ENCODE data around the gene RAB11FIP2.

Gene RAB11FIP2

GRCh38 chr10:118035354-118036005 lies 11.3 kb downstream of the RAB11FIP2 start:
- Histone ChIP-seq H3K27ac (no peak overlapping the region), H3K4me3 (no peak overlapping the region)

GRCh38 chr10:118034791-118035261 lies 11.9 kb downstream of the RAB11FIP2 start:
- no peak overlapping the region for H3K27ac ChIP-seq
- H3K4me3 ChIP-seq = no peak overlapping the region

GRCh38 chr10:118033905-118034304 lies 12.8 kb downstream of the RAB11FIP2 start:
- no peak overlapping the region for H3K27ac ChIP-seq
- no peak overlapping the region for H3K4me3 ChIP-seq

- H3K27ac ChIP-seq = no peak overlapping the region
- H3K4me3 ChIP-seq = no peak overlapping the region
These were observed 14.2 kb downstream of the RAB11FIP2 start for GRCh38 chr10:118032564-118032963.

- H3K4me3 ChIP-seq = no peak overlapping the region
- H3K27ac ChIP-seq = no peak overlapping the region
These were observed 15.2 kb downstream of the RAB11FIP2 start for GRCh38 chr10:118031351-118032075.

- no peak overlapping the region for H3K4me3 ChIP-seq
- no peak overlapping the region for H3K27ac ChIP-seq
These were observed 18.1 kb downstream of the RAB11FIP2 start for GRCh38 chr10:118028619-118029018.

- Histone ChIP-seq H3K27ac (no peak overlapping the region), H3K4me3 (no peak overlapping the region)
These were observed 19.3 kb downstream of the RAB11FIP2 start for GRCh38 chr10:118027397-118027796.

GRCh38 chr10:118026936-118027335 lies 19.8 kb downstream of the RAB11FIP2 start:
- Histone ChIP-seq H3K4me3 (no peak overlapping the region), H3K27ac (no peak overlapping the region)

- Histone ChIP-seq H3K4me3 (no peak overlapping the region), H3K27ac (no peak overlapping the region)
These were observed 26.4 kb downstream of the RAB11FIP2 start for GRCh38 chr10:118020365-118020764.

GRCh38 chr10:118017850-118018249 lies 28.9 kb downstream of the RAB11FIP2 start:
- no peak overlapping the region for H3K27ac ChIP-seq
- H3K4me3 ChIP-seq = no peak overlapping the region

GRCh38 chr10:118017071-118017740 lies 29.5 kb downstream of the RAB11FIP2 start:
- Histone ChIP-seq H3K27ac (no peak overlapping the region), H3K4me3 (no peak overlapping the region)

- H3K27ac ChIP-seq = no peak overlapping the region
- H3K4me3 ChIP-seq = no peak overlapping the region
These were observed 33.7 kb downstream of the RAB11FIP2 start for GRCh38 chr10:118012952-118013525.

GRCh38 chr10:118007773-118008172 lies 39.0 kb downstream of the RAB11FIP2 start:
- Histone ChIP-seq H3K27ac (no peak overlapping the region), H3K4me3 (no peak overlapping the region)

GRCh38 chr10:118003126-118003525 lies 43.6 kb downstream of the RAB11FIP2 start:
- H3K4me3 ChIP-seq = no peak overlapping the region

GRCh38 chr10:118002581-118002980 lies 44.2 kb downstream of the RAB11FIP2 start:
- no peak overlapping the region for H3K27ac ChIP-seq
- H3K4me3 ChIP-seq = no peak overlapping the region

More at GRCh38 chr10:118003126-118003525, 43.6 kb downstream of the RAB11FIP2 start:
- no peak overlapping the region for H3K27ac ChIP-seq

- no peak overlapping the region for H3K27ac ChIP-seq
- H3K4me3 ChIP-seq = no peak overlapping the region
These were observed 49.1 kb downstream of the RAB11FIP2 start for GRCh38 chr10:117997673-117998072.

GRCh38 chr10:117996709-117997108 lies 50.0 kb downstream of the RAB11FIP2 start:
- Histone ChIP-seq H3K4me3 (no peak overlapping the region), H3K27ac (no peak overlapping the region)

- H3K4me3 ChIP-seq = no peak overlapping the region
- H3K27ac ChIP-seq = no peak overlapping the region
These were observed 52.0 kb downstream of the RAB11FIP2 start for GRCh38 chr10:117994771-117995170.

GRCh38 chr10:117993166-117993565 lies 53.6 kb downstream of the RAB11FIP2 start:
- no peak overlapping the region for H3K4me3 ChIP-seq
- H3K27ac ChIP-seq = no peak overlapping the region

GRCh38 chr10:117991701-117992100 lies 55.0 kb downstream of the RAB11FIP2 start:
- Histone ChIP-seq H3K4me3 (no peak overlapping the region), H3K27ac (no peak overlapping the region)
